Middle frontal gyrus (tissue), 1 donor: Measurements from ENCODE around the gene FAM114A1.
"Not testable (repeated sequence)": the region's sequence is repeated elsewhere in the genome, so short reads cannot be mapped to it uniquely, and the experiment has no call there.

Experiments
- DNase-seq: peaks from one replicate; pipeline ENCODE4 v3.0.0-alpha.2; 2015; ENCODE audit warnings: low spot score; ENCODE audit errors: extremely low spot score

The FAM114A1 gene

GRCh38 chr4:38965866-38966265 lies 98.3 kb downstream of the FAM114A1 start:
- DNase-seq: no peak

GRCh38 chr4:38967260-38968095 lies 99.9 kb downstream of the FAM114A1 start:
- DNase-seq: no peak

DNA sequence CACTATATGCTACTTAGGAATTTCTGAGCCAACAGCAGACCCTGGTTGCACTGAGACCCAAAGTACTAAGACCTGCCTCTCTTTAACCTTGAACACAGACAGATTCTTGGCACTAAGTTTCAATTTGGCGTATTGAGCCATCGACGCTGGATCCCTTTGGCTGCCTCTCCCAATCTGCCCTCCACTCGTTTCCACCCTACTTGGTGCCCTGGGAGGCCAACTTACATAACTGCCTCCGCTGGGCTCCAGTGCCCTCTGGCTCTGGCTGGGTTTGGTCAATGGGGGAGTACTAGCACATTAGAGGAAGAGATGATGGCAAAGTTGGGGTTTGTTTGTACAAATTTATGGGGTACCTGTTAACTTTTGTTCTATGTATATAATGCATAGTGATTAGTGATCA lies 101.1 kb downstream of the FAM114A1 start:
- DNase-seq: no peak

DNA sequence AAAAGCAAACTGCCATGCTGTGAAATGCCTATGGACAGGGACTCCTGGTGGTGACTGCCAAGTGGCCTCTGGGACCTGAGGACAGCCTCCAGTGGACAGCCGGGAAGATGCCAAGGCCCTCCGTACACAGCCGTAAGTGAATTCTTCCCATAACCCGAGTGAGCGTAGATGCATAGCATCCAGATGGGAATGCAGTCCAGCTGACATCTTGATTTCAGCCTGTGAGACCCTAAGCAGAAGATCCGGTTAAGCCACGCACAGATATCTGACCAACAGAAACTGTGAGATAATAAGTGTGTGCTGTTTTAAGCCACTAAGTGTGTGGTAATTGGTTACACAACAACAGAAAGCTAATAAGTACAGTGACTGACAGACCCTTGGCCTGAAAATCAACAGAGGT lies 108.7 kb downstream of the FAM114A1 start:
- no peak for DNase-seq

DNA sequence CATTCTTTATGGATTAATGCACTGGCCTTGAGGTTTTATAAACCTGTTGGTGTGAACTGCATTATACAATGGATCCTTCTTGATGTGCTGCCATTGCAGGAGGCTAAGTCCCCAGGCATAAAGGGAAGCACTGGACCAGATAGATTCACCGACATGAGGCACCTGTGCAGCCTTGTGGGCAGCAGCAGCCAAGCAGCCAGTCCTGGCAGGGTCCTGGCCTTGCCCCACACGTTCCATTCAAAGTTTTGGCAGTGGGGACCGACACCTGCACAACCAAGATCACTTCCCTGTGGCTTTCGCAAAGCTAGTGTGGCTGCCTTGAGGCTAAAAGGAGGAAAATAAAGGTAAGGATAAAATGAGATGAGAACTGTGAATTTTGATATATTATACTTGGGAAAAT lies 111.5 kb downstream of the FAM114A1 start:
- DNase-seq: no peak

- DNase-seq: no peak
Observed at GRCh38 chr4:38979511-38980230, 112.1 kb downstream of the FAM114A1 start.

DNA sequence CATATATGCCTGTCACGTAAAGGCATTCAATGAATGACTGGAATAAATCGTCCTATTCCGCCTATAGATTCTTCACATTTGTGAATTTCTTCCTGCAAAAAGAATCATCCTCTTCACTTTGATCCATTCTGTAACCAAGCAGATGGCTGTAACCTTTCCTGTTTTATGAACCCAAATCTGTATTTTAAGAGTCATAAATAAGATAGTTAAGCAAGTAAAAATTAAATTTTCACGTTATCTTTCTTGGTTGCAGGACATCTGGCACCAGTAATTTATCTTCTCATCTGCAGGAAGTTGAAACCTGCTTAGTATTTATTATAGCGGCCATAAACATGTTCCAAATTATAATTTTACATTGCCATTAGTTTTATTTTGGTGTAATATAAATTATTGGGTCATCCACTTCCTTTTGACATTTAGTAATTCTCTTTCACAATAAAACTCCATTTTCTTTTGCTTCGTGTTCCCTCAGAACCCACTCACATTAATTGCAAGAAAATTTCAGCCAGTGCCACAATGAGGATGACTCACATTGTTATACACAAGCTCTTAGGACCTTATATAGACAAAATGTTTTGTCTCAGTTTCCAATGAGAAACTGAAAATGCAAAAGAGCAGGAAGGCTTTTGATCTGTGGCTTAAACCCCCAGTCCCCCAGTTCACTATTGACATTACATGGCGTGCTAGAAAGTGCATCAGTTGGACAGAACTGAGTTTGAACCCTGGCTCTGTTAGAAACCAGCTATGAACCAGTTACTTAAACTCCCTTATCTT lies 113.5 kb downstream of the FAM114A1 start:
- no peak for DNase-seq

DNA sequence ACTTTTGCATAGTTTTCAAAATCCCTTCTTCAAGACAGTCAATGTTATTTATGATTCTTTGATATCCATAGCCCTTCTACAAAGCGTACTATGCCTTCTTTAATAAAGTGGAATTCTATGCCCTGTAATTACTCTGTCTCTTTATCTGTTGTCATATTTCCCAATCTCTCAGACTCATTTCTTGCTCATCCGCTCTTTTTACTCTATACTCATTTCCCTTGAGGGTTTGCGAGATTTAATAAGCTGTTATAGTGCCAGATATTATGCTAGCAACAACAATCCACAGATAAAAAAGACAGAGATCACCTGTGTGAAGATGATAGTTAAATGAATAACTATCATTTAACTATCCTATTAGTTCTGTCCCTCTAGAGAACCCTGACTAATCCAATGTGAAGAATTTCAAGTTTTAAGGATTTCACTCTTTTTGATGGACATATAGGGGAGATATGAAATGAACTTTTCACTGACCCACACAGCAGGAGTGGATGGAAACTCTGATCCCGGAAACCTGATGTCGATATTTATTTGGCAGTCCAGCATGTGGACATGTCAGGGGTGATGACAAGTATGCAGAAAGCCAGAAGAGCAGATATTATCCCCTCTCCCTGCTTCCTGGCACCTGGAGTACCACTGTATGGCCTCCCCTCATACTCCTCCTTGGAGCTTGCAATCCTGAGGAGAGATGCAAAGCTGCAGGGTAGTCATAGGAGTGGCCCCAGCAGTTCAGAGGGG lies 114.9 kb downstream of the FAM114A1 start:
- DNase-seq: no peak

DNA sequence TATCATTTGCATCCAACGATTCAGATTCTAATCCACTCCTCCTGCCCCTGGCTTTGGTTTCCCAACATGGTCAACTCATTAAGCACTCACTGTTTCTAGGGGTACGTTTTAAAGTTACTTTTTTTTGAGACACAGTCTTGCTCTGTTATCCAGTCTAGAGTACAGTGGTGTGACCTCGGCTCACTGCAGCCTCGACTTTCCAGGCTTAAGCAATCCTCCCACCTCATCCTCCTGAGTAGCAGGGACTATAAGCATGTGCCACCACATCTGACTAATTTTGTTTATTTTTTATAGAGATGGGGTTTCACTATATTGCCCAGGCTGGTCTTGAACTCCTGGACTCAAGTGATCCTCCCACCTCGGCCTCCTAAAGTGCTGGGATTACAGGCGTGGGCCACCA lies 115.7 kb downstream of the FAM114A1 start:
- DNase-seq: no peak

GRCh38 chr4:38983787-38984598 lies 116.4 kb downstream of the FAM114A1 start:
- DNase-seq: no peak

GRCh38 chr4:38985410-38986100 lies 117.9 kb downstream of the FAM114A1 start:
- no peak for DNase-seq

DNA sequence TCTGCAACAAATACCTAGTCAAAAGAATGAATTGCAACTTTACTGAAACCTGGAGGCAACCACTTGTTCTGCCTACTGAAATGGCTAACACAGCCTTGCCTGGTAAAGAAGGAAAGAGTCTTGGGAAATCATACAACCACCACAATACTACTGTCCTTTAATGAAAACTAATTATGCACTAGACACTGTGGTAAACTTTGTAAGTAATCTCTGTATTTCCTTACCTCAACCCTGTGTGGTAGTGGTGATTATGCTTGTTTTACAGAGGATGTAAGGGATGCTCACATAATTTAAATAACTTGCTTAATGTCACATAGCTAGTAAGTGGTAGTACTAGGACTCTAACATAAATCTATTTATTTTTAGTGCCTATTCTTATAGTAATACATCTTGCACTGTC lies 119.9 kb downstream of the FAM114A1 start:
- no peak for DNase-seq

- DNase-seq: not testable (repeated sequence)
Observed at GRCh38 chr4:38988353-38988752, 120.7 kb downstream of the FAM114A1 start.

GRCh38 chr4:38989487-38989886 lies 121.9 kb downstream of the FAM114A1 start:
- DNase-seq: no peak

GRCh38 chr4:38990241-38990640 lies 122.6 kb downstream of the FAM114A1 start:
- DNase-seq: no peak

DNA sequence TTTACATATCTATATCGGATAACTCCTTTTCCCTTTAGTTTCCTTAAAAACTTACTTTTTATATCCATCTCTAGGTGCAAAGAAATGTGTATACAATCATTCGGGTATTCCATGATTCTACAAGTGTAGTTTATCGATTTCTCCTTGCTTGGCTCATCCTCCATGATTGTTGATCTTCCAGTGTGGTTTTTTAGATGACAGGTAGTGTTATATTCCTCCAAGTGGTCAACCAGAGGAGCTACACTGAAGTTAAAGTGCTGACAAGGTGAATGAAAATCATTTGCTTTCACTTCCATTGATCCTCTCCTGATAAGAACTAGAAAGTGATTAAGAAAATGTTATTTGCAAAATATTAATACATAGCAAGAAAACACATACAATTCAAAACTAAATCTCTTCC lies 126.1 kb downstream of the FAM114A1 start:
- DNase-seq: no peak

DNA sequence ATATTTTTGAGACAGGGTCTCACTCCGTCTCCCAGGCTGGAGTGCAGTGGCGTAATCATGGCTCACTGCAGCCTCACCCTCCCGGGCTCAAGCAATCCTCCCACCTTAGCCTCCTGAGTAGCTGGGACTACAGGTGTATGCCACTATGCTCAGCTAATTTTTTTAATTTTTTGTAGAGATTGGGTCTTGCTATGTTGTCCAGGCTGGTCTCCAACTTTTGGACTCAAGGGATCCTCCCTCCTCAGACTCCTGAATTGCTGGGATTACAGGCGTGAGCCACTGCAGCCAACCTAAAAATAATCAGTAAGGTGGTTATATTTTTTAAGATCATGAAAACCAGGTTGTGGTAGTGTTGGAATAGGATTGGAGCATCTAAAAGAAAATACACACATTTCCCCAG lies 126.5 kb downstream of the FAM114A1 start:
- DNase-seq: no peak
